Esophagus (tissue), 2 donors: ENCODE data around the gene BPIFB3. TPM values are rescaled to one million over a fixed set of nuclear protein-coding genes. Genes with fewer than 3 reads are reported as not detected.
"Not testable (repeated sequence)": the region's sequence is repeated elsewhere in the genome, so short reads cannot be mapped to it uniquely, and the experiment has no call there.

Experiments used
- H3K27ac ChIP-seq, 2 donors: one replicate each; pipeline ENCODE4 v1.5.1; 2013; ENCODE audit warnings: low read depth in 2 of 2, mild to moderate bottlenecking in 2 of 2, inconsistent platforms in 1 of 2, low read length in 1 of 2, moderate library complexity in 1 of 2
- H3K27me3 ChIP-seq, 2 donors: one replicate each; pipeline ENCODE4 v1.6.1; 2013; ENCODE audit warnings: low read length in 2 of 2, control low read depth in 1 of 2, mild to moderate bottlenecking in 1 of 2; ENCODE audit not compliant: insufficient read depth in 2 of 2, control insufficient read depth in 1 of 2
- H3K36me3 ChIP-seq, 2 donors: one replicate each; pipeline ENCODE4 v1.6.1; 2013; ENCODE audit warnings: low read length in 1 of 2; ENCODE audit not compliant: control insufficient read depth in 2 of 2, insufficient read depth in 2 of 2
- H3K4me1 ChIP-seq, 2 donors: one replicate each; pipeline ENCODE4 v1.6.1; 2013; ENCODE audit warnings: low read length in 1 of 2; ENCODE audit not compliant: control insufficient read depth in 2 of 2, insufficient read depth in 2 of 2
- H3K4me3 ChIP-seq, 2 donors: one replicate each; pipeline ENCODE4 v1.5.1; 2013; ENCODE audit warnings: low read length in 2 of 2, mild to moderate bottlenecking in 2 of 2, low read depth in 1 of 2, moderate library complexity in 1 of 2
- H3K9me3 ChIP-seq, 2 donors: one replicate each; pipeline ENCODE4 v1.6.1; 2013; ENCODE audit warnings: mild to moderate bottlenecking in 2 of 2, low read depth in 1 of 2, low read length in 1 of 2, moderate library complexity in 1 of 2; ENCODE audit not compliant: control insufficient read depth in 2 of 2, insufficient read depth in 1 of 2
- WGBS, 2 donors: extraction: QIAGEN DNeasy Blood & Tissue Kit; methylation state at CpG; one replicate each; pipeline ENCODE4 v1.1.7; 2013; 5-methylcytosine and 5-hydroxymethylcytosine counted together
- polyA plus RNA-seq, 2 donors: library from polyadenylated mRNA; stranded (reverse); fragments of 200-250 nt; gene quantifications; one replicate each; pipeline ENCODE4 v1.2.3, GENCODE V29; 2013
- donor health status: healthy with polysubstance abuse.
- donor health status: Bipolar disorder and iron deficiency.

BPIFB3 gene
- polyA plus RNA-seq, 2 donors = not detected

DNA sequence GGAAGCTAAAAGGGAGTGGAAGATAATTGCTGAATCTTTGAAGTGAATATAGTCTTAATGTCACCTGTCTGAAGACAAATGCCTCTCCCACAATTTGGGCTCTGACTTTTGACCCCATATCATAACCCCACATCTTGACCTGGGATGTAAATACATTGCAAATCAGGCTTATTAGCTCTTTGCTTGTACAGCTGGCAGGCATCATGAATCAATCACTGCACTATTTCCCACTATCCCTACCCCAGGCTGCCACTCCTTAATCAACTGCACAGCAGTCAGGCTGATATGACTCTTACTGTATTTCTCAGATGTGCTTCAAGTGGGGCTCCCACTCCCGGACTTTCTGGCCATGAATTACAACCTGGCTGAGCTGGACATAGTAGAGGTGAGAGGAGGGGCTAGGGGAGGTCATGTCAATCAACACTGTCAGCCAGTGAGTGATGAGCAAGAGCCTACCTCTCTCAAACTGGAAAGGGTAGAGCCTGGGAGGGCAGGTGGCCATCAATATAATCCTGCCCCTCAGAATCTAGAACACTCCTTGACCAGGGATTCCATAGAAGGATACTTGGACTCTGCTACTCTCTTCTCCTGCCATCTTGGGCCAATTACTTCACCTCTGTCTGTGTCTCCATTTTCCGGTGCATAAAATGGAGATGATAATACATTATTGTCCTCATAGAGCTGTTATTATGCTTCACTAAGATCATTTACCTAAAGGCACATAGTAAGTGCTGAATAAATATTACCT, 10.5 kb upstream of the BPIFB3 start:
- WGBS, 2 donors = 65 to 76% methylated on average over 2 of the region's 2 CpGs
- H3K4me3 ChIP-seq = no peak overlapping the region
- H3K4me1 ChIP-seq = no peaks in the 10 kb centered on the region
- H3K9me3 ChIP-seq = peaks cover 0 to 11% of the 10 kb centered on the region in 2 donors
- H3K36me3 ChIP-seq = no peaks in the 10 kb centered on the region
- no peaks in the 10 kb centered on the region for H3K27me3 ChIP-seq
- no peak overlapping the region for H3K27ac ChIP-seq

DNA sequence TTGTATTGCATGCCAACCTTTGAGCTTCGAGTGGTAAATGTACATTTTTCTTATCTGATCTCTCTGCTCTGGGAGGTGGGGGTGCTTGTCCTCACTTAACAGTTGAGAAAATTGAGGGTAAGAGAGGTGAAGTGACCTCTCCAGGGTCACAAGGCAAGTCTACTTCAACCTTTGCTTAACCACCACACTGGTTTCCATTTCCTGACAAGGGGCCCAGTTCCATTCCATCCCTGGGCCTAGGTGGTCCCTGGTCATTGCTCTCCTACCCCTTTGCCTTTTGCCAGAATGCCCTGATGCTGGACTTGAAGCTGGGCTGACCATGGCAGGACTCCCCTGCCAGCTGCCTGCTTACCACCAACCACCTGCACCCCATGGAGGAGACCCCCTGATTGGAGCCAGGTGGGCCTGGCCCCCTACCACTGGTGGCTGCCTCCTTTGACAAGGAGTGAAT, 9.9 kb upstream of the BPIFB3 start:
- Histone ChIP-seq H3K4me3 (no peak overlapping the region), H3K27me3 (no peaks in the 10 kb centered on the region), H3K9me3 (peaks cover 0 to 11% of the 10 kb centered on the region in 2 donors), H3K36me3 (no peaks in the 10 kb centered on the region), H3K27ac (no peak overlapping the region), H3K4me1 (no peaks in the 10 kb centered on the region)
- WGBS, 2 donors = 30 to 36% methylated on average over 1 of the region's 1 CpG

DNA sequence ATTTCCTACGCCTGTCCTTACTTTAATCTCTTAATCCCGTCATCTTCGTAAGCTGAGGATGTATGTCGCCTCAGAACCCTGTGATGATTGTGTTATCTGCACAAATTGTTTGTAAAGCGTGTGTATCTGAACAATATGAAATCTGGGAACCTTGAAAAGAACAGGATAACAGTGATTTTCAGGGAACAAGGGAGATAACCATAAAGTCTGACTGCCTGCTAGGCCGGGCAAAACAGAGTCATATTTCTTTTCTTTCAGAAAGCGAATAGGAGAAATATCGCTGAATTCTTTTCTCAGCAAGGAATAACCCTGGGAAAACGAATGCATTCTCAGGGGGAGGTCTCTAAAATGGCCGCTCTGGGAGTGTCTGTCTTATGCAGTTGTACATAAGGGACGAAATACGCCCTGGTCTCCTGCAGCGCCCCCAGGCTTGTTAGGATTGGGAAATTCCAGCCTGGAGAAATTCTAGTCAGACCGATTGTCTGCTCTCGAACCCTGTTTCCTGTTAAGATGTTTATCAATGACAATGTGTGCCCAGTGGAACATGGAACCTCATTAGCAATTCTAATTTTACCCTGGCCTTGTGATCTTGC, 8.5 kb upstream of the BPIFB3 start:
- 79 to 89% methylated on average over 15 of the region's 15 CpGs for WGBS, 2 donors
- not testable (repeated sequence) for H3K4me3 ChIP-seq, H3K27ac ChIP-seq, H3K9me3 ChIP-seq, H3K27me3 ChIP-seq, H3K4me1 ChIP-seq, H3K36me3 ChIP-seq

GRCh38 chr20:33046412-33046811, 7.3 kb upstream of the BPIFB3 start:
- no peaks in the 10 kb centered on the region for H3K4me1 ChIP-seq
- WGBS, 2 donors = 71 to 72% methylated on average over 3 of the region's 3 CpGs
- peaks cover 0 to 9% of the 10 kb centered on the region in 2 donors for H3K9me3 ChIP-seq
- no peak overlapping the region for H3K27ac ChIP-seq
- H3K36me3 ChIP-seq = no peaks in the 10 kb centered on the region
- no peak overlapping the region for H3K4me3 ChIP-seq
- H3K27me3 ChIP-seq = no peaks in the 10 kb centered on the region

- Histone ChIP-seq H3K4me3 (no peak overlapping the region), H3K9me3 (no peaks in the 10 kb centered on the region), H3K36me3 (no peaks in the 10 kb centered on the region), H3K27ac (no peak overlapping the region), H3K4me1 (no peaks in the 10 kb centered on the region), H3K27me3 (no peaks in the 10 kb centered on the region)
- WGBS, 2 donors = 64 to 77% methylated on average over 4 of the region's 4 CpGs
Observed at GRCh38 chr20:33051333-33051732, 2.4 kb upstream of the BPIFB3 start.

GRCh38 chr20:33054381-33054780, 678 bp downstream of the BPIFB3 start:
- no peaks in the 10 kb centered on the region for H3K9me3 ChIP-seq
- H3K27ac ChIP-seq = no peak overlapping the region
- no peaks in the 10 kb centered on the region for H3K36me3 ChIP-seq
- no peaks in the 10 kb centered on the region for H3K27me3 ChIP-seq
- WGBS, 2 donors = 79% methylated on average over 7 of the region's 7 CpGs
- no peaks in the 10 kb centered on the region for H3K4me1 ChIP-seq
- no peak overlapping the region for H3K4me3 ChIP-seq

GRCh38 chr20:33054791-33055190, 1.1 kb downstream of the BPIFB3 start:
- Histone ChIP-seq H3K36me3 (no peaks in the 10 kb centered on the region), H3K4me3 (no peak overlapping the region), H3K9me3 (no peaks in the 10 kb centered on the region), H3K27ac (no peak overlapping the region), H3K4me1 (no peaks in the 10 kb centered on the region), H3K27me3 (no peaks in the 10 kb centered on the region)
- 74 to 79% methylated on average over 2 of the region's 2 CpGs for WGBS, 2 donors

DNA sequence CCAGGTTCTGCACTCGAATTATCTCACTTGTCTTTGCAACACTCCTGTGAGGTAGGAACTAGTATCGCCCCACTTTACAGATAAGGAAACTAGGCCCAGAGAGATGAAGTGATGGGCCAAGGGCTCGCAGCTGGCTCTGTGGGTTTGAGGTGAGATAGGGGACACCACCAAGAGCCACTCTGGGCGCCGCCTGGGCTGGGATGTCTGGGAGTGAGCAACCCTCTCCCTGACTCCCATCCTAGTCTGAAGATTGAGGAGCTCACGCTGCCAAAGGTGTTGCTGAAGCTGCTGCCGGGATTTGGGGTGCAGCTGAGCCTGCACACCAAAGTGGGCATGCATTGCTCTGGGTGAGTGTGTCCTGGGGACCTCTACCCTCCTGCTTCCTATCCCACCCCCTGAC, 5.4 kb downstream of the BPIFB3 start:
- no peaks in the 10 kb centered on the region for H3K27me3 ChIP-seq
- no peak overlapping the region for H3K4me3 ChIP-seq
- no peak overlapping the region for H3K27ac ChIP-seq
- H3K4me1 ChIP-seq = no peaks in the 10 kb centered on the region
- H3K9me3 ChIP-seq = no peaks in the 10 kb centered on the region
- H3K36me3 ChIP-seq = no peaks in the 10 kb centered on the region
- WGBS, 2 donors = 78% methylated on average over 7 of the region's 7 CpGs

GRCh38 chr20:33059741-33060390, 6.2 kb downstream of the BPIFB3 start:
- WGBS, 2 donors = 66 to 76% methylated on average over 22 of the region's 22 CpGs
- no peak overlapping the region for H3K4me3 ChIP-seq
- H3K9me3 ChIP-seq = no peaks in the 10 kb centered on the region
- no peaks in the 10 kb centered on the region for H3K36me3 ChIP-seq
- H3K27ac ChIP-seq = no peak overlapping the region
- H3K4me1 ChIP-seq = no peaks in the 10 kb centered on the region
- no peaks in the 10 kb centered on the region for H3K27me3 ChIP-seq
